Upper lobe of right lung (tissue), 1 donor: ENCODE measurements around the gene CKLF. TPM values are rescaled to one million over a fixed set of nuclear protein-coding genes. Genes with fewer than 3 reads are reported as not detected.

Experiments used
- ATAC-seq: fragments of 200-7000 bp; cut with Tn5 transposase; one replicate; pipeline ENCODE4 v1.9.1; 2020; ENCODE audit warnings: mild to moderate bottlenecking, moderate library complexity
- DNase-seq: peaks from one replicate; pipeline ENCODE4 v3.0.0-alpha.2; 2020
- H3K27ac ChIP-seq: fragments of 200-600 bp; one replicate; pipeline ENCODE4 v1.8.0; 2022
- H3K27me3 ChIP-seq: fragments of 200-600 bp; one replicate; pipeline ENCODE4 v1.8.0; 2022; ENCODE audit warnings: mild to moderate bottlenecking
- H3K36me3 ChIP-seq: fragments of 200-600 bp; one replicate; pipeline ENCODE4 v1.8.0; 2022
- H3K4me1 ChIP-seq: fragments of 200-600 bp; one replicate; pipeline ENCODE4 v1.8.0; 2022
- H3K4me3 ChIP-seq: fragments of 200-600 bp; one replicate; pipeline ENCODE4 v1.8.0; 2022; ENCODE audit warnings: mild to moderate bottlenecking
- H3K9me3 ChIP-seq: fragments of 200-600 bp; one replicate; pipeline ENCODE4 v1.8.0; 2022
- intact Hi-C: fragments of 100-400 bp; cut with DNase I; formaldehyde crosslinking; loops from one replicate; pipeline ENCODE4 v1.11.0; 2022
- total RNA-seq: library from RNA; stranded (reverse); fragmentation: NEBNext Ultra II Directional; extraction: Animal tissue kit (Norgen Biotek cat#: 25700); gene quantifications from one replicate; pipeline ENCODE4 v1.2.1, GENCODE V29; 2021
- TF ChIP-seq, protein P1 (sequence below): fragments of 200-600 bp; IDR thresholded peaks from one replicate; pipeline ENCODE4 v1.8.0; 2022; ENCODE audit warnings: antibody characterized with exemption
- donor health status: DM: no; HTN: yes; CAD: no; lungs with severe emphysema.

CKLF gene
- total RNA-seq, 1 donor from 2014 or later, result 57.6 TPM

DNA sequence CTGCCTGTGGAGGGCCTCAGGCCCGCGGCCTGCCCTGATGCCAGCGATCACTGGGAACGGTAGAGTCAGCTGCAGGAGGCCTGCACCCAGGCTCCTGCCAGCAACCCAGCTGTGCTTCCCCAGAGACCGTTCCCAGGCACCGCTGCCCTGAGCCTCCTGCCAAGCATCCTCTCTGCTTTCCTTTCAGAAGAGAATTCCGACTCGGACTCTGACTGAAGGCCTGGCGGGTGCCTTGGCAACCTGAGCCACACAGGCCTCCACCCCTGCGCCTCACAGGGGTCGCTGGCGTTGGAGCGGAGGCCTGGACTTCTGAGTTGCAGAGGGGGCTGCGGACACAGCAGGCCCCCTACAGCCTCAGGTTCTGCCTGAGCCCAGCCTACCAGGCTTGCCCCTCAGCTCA, 60.0 kb downstream of the CKLF start:
- Histone ChIP-seq H3K4me1 (peaks cover 9% of the 10 kb centered on the region), H3K27ac (no peak overlapping the region), H3K27me3 (no peaks in the 10 kb centered on the region), H3K4me3 (no peak overlapping the region), H3K36me3 (peaks cover 57% of the 10 kb centered on the region), H3K9me3 (no peaks in the 10 kb centered on the region)
- TF ChIP-seq, protein P1, sequence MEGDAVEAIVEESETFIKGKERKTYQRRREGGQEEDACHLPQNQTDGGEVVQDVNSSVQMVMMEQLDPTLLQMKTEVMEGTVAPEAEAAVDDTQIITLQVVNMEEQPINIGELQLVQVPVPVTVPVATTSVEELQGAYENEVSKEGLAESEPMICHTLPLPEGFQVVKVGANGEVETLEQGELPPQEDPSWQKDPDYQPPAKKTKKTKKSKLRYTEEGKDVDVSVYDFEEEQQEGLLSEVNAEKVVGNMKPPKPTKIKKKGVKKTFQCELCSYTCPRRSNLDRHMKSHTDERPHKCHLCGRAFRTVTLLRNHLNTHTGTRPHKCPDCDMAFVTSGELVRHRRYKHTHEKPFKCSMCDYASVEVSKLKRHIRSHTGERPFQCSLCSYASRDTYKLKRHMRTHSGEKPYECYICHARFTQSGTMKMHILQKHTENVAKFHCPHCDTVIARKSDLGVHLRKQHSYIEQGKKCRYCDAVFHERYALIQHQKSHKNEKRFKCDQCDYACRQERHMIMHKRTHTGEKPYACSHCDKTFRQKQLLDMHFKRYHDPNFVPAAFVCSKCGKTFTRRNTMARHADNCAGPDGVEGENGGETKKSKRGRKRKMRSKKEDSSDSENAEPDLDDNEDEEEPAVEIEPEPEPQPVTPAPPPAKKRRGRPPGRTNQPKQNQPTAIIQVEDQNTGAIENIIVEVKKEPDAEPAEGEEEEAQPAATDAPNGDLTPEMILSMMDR, result no peak
- intact Hi-C loops, result no loop called here
- no peak for ATAC-seq
- no peak for DNase-seq

DNA sequence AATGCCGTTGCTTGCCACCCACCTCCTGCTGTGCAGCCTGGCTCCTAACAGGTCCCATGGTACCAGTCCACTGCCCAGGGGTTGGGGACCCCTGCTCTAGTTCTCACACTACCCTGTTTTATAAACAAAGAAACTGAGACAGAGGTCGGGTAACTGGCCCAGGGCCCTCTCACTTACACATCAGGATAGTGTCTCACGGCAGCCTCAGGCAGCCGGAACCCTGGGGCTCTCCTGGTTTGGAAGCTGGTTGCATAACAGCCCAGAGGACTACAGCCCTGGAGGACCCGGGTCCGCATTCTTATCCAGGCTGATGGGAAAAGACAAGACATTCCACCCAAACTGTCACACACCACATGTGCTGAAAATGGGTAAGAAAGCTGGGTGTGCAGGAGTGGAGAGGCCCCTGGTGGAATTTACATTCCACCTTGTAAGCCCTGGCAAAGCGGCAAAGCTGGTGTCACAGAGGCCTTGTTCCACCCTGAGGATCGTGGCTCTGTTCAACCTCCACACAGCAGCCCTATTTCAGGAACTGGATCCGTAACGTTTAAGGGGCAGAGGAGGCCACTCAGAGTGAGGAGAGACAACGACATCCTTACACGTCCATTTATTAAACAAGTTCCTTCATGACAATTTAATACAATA, 61.9 kb downstream of the CKLF start:
- ATAC-seq, result no peak
- TF ChIP-seq, protein P1, result no peak
- no peaks in the 10 kb centered on the region for H3K4me1 ChIP-seq
- no peaks in the 10 kb centered on the region for H3K9me3 ChIP-seq
- intact Hi-C loops, result no loop called here
- H3K4me3 ChIP-seq, result no peak overlapping the region
- H3K27ac ChIP-seq, result no peak overlapping the region
- DNase-seq, result no peak
- H3K36me3 ChIP-seq, result peaks cover 57% of the 10 kb centered on the region
- no peaks in the 10 kb centered on the region for H3K27me3 ChIP-seq

Other genes starting within 250 kb of the CKLF start
- gene CDH5, start 185.9 kb upstream of the CKLF start, total RNA-seq, result 144 TPM
- gene BEAN1, start 125.3 kb upstream of the CKLF start, total RNA-seq, result 0.87 TPM
- gene TK2, start 2.5 kb upstream of the CKLF start, total RNA-seq, result 36.1 TPM
- 8.4 TPM for gene CMTM1, start 13.9 kb downstream of the CKLF start, total RNA-seq
- gene CMTM2, start 26.9 kb downstream of the CKLF start, total RNA-seq, result 3.1 TPM
- gene CMTM3, start 52.1 kb downstream of the CKLF start, total RNA-seq, result 38.1 TPM
- gene CMTM4, start 144.2 kb downstream of the CKLF start, total RNA-seq, result 58.0 TPM
- 122 TPM for gene DYNC1LI2, start 199.0 kb downstream of the CKLF start, total RNA-seq
- gene TERB1, start 249.0 kb downstream of the CKLF start, total RNA-seq, result 0.26 TPM